HEK293 (cell line): ENCODE results near the gene VTN.

ENCODE experiments used
- CTCF ChIA-PET: fragments of 350-600 bp; formaldehyde crosslinking; extraction: SDS; loops from one replicate; lab custom pipeline; 2021; ENCODE audit warnings: antibody characterized with exemption; lab: Yijun Ruan, JAX
- POLR2A ChIA-PET: fragments of 300-600 bp; formaldehyde crosslinking; extraction: SDS; loops from one replicate; lab custom pipeline; 2020; ENCODE audit warnings: antibody characterized with exemption, inconsistent platforms; lab: Yijun Ruan, JAX
- H3K27ac ChIP-seq: fragments of 200-500 bp; sonication (Bioruptor generic); 2 replicates; pipeline ENCODE4 v1.5.1; 2014; ENCODE audit warnings: low read depth, low read length, control low read depth, inconsistent platforms; ENCODE audit errors: extremely low read depth
- H3K36me3 ChIP-seq, 2 experiments: fragments of 200-500 bp in 1 of 2; sonication (Bioruptor generic) in 1 of 2; 1 replicate in 1 of 2; 2 replicates in 1 of 2; pipeline ENCODE4 v1.5.1; 2014 to 2017; ENCODE audit warnings: inconsistent platforms in 2 of 2, low read length in 2 of 2; ENCODE audit not compliant: control insufficient read depth in 2 of 2, insufficient read depth in 1 of 2
- H3K4me1 ChIP-seq: fragments of 200-500 bp; sonication (Bioruptor generic); 2 replicates; pipeline ENCODE4 v1.5.1; 2014; ENCODE audit warnings: mild to moderate bottlenecking, low read length, inconsistent platforms; ENCODE audit not compliant: control insufficient read depth, insufficient read depth
- H3K4me3 ChIP-seq: 2 replicates; pipeline ENCODE4 v1.5.1; 2011; ENCODE audit warnings: low read depth, mild to moderate bottlenecking, control low read depth, low read length, moderate library complexity
- H3K9me3 ChIP-seq: fragments of 200-500 bp; sonication (Bioruptor generic); 2 replicates; pipeline ENCODE4 v1.5.1; 2014; ENCODE audit warnings: low read depth, low read length, inconsistent platforms; ENCODE audit not compliant: control insufficient read depth, insufficient read depth
- BCL11B ChIP-seq: fragments of 450-650 bp; formaldehyde crosslinking; IDR thresholded peaks from 2 replicates; pipeline ENCODE4 v1.5.1; 2016; ENCODE audit warnings: low read depth, missing biosample characterization, missing genetic modification characterization
- GLI4 ChIP-seq: fragments of 450-650 bp; formaldehyde crosslinking; IDR thresholded peaks from 2 replicates; pipeline ENCODE4 v1.5.1; 2016; ENCODE audit warnings: missing biosample characterization, missing genetic modification characterization
- HOXD13 ChIP-seq: sonication (generic); formaldehyde crosslinking; IDR thresholded peaks from 2 replicates; pipeline ENCODE4 v1.8.0; 2022; ENCODE audit warnings: missing genetic modification reagents, borderline replicate concordance
- KLF9 ChIP-seq: fragments of 450-650 bp; formaldehyde crosslinking; IDR thresholded peaks from 2 replicates; pipeline ENCODE4 v1.5.1; 2016; ENCODE audit warnings: missing biosample characterization, missing genetic modification characterization, low read depth
- PRDM1 ChIP-seq: fragments of 450-650 bp; formaldehyde crosslinking; IDR thresholded peaks from 2 replicates; pipeline ENCODE4; 2016; ENCODE audit warnings: missing biosample characterization, missing genetic modification characterization
- ZBTB17 ChIP-seq: fragments of 450-650 bp; formaldehyde crosslinking; IDR thresholded peaks from 2 replicates; pipeline ENCODE4 v1.5.1; 2016; ENCODE audit warnings: missing biosample characterization, missing genetic modification characterization
- ZBTB48 ChIP-seq: fragments of 450-650 bp; formaldehyde crosslinking; IDR thresholded peaks from 2 replicates; pipeline ENCODE4 v1.5.1; 2016; ENCODE audit warnings: missing biosample characterization, missing genetic modification characterization
- ZBTB7A ChIP-seq: fragments of 450-650 bp; formaldehyde crosslinking; IDR thresholded peaks from 2 replicates; pipeline ENCODE4 v1.5.1; 2016; ENCODE audit warnings: low read depth, missing biosample characterization, missing genetic modification characterization
- ZNF112 ChIP-seq: fragments of 450-650 bp; formaldehyde crosslinking; IDR thresholded peaks from 2 replicates; pipeline ENCODE4 v1.5.0; 2017; ENCODE audit warnings: missing biosample characterization, missing genetic modification characterization
- ZNF140 ChIP-seq: fragments of 450-650 bp; formaldehyde crosslinking; IDR thresholded peaks from 2 replicates; pipeline ENCODE4 v1.5.1; 2016; ENCODE audit warnings: missing biosample characterization, missing genetic modification characterization
- ZNF2 ChIP-seq: fragments of 450-650 bp; formaldehyde crosslinking; IDR thresholded peaks from 2 replicates; pipeline ENCODE4 v1.5.1; 2016; ENCODE audit warnings: missing biosample characterization, missing genetic modification characterization
- ZNF221 ChIP-seq: fragments of 450-650 bp; formaldehyde crosslinking; IDR thresholded peaks from 2 replicates; pipeline ENCODE4 v1.5.1; 2017; ENCODE audit warnings: missing biosample characterization, missing genetic modification characterization, borderline replicate concordance
- ZNF274 ChIP-seq, 2 experiments: fragments of 200-500 bp in 1 of 2; fragments of 450-650 bp in 1 of 2; sonication (Bioruptor generic) in 1 of 2; formaldehyde crosslinking in 1 of 2; IDR thresholded peaks; 2 replicates each; pipeline versions ENCODE4 v1.5.1 to v1.6.1; 2014 to 2016; ENCODE audit warnings: borderline replicate concordance in 1 of 2, inconsistent platforms in 1 of 2, low read length in 1 of 2, missing biosample characterization in 1 of 2, missing genetic modification characterization in 1 of 2
- ZNF366 ChIP-seq: fragments of 450-650 bp; formaldehyde crosslinking; conservative IDR thresholded peaks from 2 replicates; pipeline ENCODE4 v1.5.1; 2016; ENCODE audit warnings: missing biosample characterization, missing genetic modification characterization
- ZNF473 ChIP-seq: fragments of 450-650 bp; formaldehyde crosslinking; IDR thresholded peaks from 2 replicates; pipeline ENCODE4 v1.5.1; 2017; ENCODE audit warnings: missing biosample characterization, missing genetic modification characterization
- ZNF654 ChIP-seq: fragments of 450-650 bp; formaldehyde crosslinking; IDR thresholded peaks from 2 replicates; pipeline ENCODE4 v1.5.1; 2016; ENCODE audit warnings: low read depth, missing biosample characterization, missing genetic modification characterization
- ZNF660 ChIP-seq: fragments of 450-650 bp; IDR thresholded peaks from 2 replicates; pipeline ENCODE4 v1.5.1; 2018; ENCODE audit warnings: missing biosample characterization, mild to moderate bottlenecking, missing genetic modification characterization
- ZNF830 ChIP-seq: fragments of 450-650 bp; IDR thresholded peaks from 2 replicates; pipeline ENCODE4 v1.5.0; 2018; ENCODE audit warnings: missing biosample characterization, missing genetic modification characterization, low read depth, mild to moderate bottlenecking, moderate library complexity
- ZNF843 ChIP-seq: fragments of 450-650 bp; formaldehyde crosslinking; IDR thresholded peaks from 2 replicates; pipeline ENCODE4 v1.5.1; 2016; ENCODE audit warnings: missing biosample characterization, missing genetic modification characterization
- TF ChIP-seq, protein P1 (sequence below): fragments of 450-650 bp; formaldehyde crosslinking; IDR thresholded peaks from 2 replicates; pipeline ENCODE4 v1.5.1; 2017; ENCODE audit warnings: missing biosample characterization, missing genetic modification characterization
- TF ChIP-seq, protein P2 (sequence below): fragments of 450-650 bp; formaldehyde crosslinking; IDR thresholded peaks from 2 replicates; pipeline ENCODE4 v1.5.1; 2017; ENCODE audit warnings: missing biosample characterization, missing genetic modification characterization
- TF ChIP-seq, protein P3 (sequence below): fragments of 450-650 bp; formaldehyde crosslinking; IDR thresholded peaks from 2 replicates; pipeline ENCODE4 v1.5.1; 2016; ENCODE audit warnings: missing biosample characterization, missing genetic modification characterization
- TF ChIP-seq, protein P4 (sequence below): fragments of 450-650 bp; formaldehyde crosslinking; IDR thresholded peaks from 2 replicates; pipeline ENCODE4 v1.5.1; 2016; ENCODE audit warnings: missing biosample characterization, missing genetic modification characterization
- TF ChIP-seq, protein P5 (sequence below): fragments of 450-650 bp; formaldehyde crosslinking; IDR thresholded peaks from 2 replicates; pipeline ENCODE4 v1.5.1; 2016; ENCODE audit warnings: missing biosample characterization, missing genetic modification characterization
- TF ChIP-seq, protein P6 (sequence below): fragments of 450-650 bp; formaldehyde crosslinking; IDR thresholded peaks from 2 replicates; pipeline ENCODE4 v1.5.1; 2016; ENCODE audit warnings: missing biosample characterization, missing genetic modification characterization, low read depth
- TF ChIP-seq, protein P7 (sequence below): fragments of 450-650 bp; formaldehyde crosslinking; IDR thresholded peaks from 2 replicates; pipeline ENCODE4 v1.5.1; 2017; ENCODE audit warnings: missing biosample characterization, missing genetic modification characterization
- TF ChIP-seq, protein P8 (sequence below): fragments of 450-650 bp; formaldehyde crosslinking; IDR thresholded peaks from 2 replicates; pipeline ENCODE4 v1.5.1; 2016; ENCODE audit warnings: missing biosample characterization, missing genetic modification characterization

VTN gene

DNA sequence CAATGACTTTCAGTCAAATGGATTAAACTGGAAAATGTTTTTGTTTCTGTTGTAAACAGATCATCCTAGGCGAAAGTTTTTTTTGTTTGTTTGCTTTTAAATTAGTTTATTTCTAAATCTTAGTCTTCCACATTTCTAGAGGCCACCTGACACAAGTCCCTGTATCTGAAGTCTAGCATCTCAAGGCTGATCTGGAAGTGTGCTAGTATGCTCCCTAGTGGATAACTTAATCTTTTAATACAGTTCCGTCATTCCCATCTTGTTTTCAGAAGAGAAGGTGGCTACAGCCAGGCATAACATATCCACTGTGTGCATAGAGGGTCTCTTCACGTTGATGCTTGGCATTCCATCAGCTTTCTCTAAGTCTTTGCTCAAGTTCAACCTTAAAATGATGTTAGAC, 42.4 kb downstream of the VTN start:
- Histone ChIP-seq H3K4me1 (0 out of 2 replicates have a peak, but pooled peaks cover 2% of the 10 kb centered on the region), H3K36me3 (peaks cover 38 to 67% of the 10 kb centered on the region in 2 experiments)
- CTCF ChIA-PET = no interaction called here

DNA sequence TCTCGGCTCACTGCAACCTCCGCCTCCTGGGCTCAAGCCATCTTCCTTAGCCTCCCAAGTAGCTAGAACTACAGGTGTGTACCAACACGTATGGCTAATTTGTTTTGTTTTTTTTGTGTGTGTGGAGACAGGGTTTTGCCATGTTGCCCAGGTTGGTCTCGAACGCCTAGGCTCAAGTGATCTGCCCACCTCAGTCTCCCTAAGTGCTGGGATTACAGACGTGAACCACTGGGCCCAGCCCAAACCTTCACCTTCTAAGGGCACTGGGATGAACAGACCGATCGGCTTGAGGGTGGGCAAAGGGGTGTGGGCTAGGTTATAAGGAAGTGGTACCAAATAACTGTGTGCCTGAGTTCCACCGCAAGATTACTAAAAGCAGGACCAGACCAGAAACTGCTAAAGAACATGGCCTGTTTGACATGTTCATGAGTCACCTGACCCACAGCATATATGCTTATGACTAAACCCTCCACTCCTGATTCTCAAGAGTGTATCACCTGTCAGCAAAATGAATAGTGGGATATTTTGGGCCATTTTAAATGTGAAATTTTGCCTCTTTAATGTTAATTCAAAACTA, 43.0 kb downstream of the VTN start:
- Histone ChIP-seq H3K36me3 (peaks cover 41 to 65% of the 10 kb centered on the region in 2 experiments), H3K9me3 (no peaks in the 10 kb centered on the region), H3K4me3 (no peak overlapping the region), H3K4me1 (peaks cover 5% of the 10 kb centered on the region; the same call in 1 of the 2 replicates), H3K27ac (no peak overlapping the region)
- ChIA-PET POLR2A (no interaction called here), CTCF (interaction anchor here (0.6 to 1.7 kb wide), 7 partner anchors 53 to 907 kb away, joined by 3 to 5 read pairs (median 3); no protein-coding TSS in a partner anchor)
- TF ChIP-seq BCL11B (tag by site-specific recombination) (no peak), ZBTB17 (tag by site-specific recombination) (no peak), ZNF660 (tag by site-specific recombination) (no peak), ZNF830 (tag by site-specific recombination) (no peak)
- TF ChIP-seq, protein P1, sequence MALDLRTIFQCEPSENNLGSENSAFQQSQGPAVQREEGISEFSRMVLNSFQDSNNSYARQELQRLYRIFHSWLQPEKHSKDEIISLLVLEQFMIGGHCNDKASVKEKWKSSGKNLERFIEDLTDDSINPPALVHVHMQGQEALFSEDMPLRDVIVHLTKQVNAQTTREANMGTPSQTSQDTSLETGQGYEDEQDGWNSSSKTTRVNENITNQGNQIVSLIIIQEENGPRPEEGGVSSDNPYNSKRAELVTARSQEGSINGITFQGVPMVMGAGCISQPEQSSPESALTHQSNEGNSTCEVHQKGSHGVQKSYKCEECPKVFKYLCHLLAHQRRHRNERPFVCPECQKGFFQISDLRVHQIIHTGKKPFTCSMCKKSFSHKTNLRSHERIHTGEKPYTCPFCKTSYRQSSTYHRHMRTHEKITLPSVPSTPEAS (tag by site-specific recombination) = no peak
- TF ChIP-seq, protein P2, sequence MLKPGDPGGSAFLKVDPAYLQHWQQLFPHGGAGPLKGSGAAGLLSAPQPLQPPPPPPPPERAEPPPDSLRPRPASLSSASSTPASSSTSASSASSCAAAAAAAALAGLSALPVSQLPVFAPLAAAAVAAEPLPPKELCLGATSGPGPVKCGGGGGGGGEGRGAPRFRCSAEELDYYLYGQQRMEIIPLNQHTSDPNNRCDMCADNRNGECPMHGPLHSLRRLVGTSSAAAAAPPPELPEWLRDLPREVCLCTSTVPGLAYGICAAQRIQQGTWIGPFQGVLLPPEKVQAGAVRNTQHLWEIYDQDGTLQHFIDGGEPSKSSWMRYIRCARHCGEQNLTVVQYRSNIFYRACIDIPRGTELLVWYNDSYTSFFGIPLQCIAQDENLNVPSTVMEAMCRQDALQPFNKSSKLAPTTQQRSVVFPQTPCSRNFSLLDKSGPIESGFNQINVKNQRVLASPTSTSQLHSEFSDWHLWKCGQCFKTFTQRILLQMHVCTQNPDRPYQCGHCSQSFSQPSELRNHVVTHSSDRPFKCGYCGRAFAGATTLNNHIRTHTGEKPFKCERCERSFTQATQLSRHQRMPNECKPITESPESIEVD = no peak
- TF ChIP-seq, protein P3, sequence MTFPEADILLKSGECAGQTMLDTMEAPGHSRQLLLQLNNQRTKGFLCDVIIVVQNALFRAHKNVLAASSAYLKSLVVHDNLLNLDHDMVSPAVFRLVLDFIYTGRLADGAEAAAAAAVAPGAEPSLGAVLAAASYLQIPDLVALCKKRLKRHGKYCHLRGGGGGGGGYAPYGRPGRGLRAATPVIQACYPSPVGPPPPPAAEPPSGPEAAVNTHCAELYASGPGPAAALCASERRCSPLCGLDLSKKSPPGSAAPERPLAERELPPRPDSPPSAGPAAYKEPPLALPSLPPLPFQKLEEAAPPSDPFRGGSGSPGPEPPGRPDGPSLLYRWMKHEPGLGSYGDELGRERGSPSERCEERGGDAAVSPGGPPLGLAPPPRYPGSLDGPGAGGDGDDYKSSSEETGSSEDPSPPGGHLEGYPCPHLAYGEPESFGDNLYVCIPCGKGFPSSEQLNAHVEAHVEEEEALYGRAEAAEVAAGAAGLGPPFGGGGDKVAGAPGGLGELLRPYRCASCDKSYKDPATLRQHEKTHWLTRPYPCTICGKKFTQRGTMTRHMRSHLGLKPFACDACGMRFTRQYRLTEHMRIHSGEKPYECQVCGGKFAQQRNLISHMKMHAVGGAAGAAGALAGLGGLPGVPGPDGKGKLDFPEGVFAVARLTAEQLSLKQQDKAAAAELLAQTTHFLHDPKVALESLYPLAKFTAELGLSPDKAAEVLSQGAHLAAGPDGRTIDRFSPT (tag by site-specific recombination) = no peak
- TF ChIP-seq, protein P4, sequence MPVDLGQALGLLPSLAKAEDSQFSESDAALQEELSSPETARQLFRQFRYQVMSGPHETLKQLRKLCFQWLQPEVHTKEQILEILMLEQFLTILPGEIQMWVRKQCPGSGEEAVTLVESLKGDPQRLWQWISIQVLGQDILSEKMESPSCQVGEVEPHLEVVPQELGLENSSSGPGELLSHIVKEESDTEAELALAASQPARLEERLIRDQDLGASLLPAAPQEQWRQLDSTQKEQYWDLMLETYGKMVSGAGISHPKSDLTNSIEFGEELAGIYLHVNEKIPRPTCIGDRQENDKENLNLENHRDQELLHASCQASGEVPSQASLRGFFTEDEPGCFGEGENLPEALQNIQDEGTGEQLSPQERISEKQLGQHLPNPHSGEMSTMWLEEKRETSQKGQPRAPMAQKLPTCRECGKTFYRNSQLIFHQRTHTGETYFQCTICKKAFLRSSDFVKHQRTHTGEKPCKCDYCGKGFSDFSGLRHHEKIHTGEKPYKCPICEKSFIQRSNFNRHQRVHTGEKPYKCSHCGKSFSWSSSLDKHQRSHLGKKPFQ (tag by site-specific recombination) = no peak

More for the DNA sequence above, 42.4 kb downstream of the VTN start:
- Histone ChIP-seq H3K9me3 (no peaks in the 10 kb centered on the region), H3K4me3 (no peak overlapping the region), H3K27ac (no peak overlapping the region)
- TF ChIP-seq ZBTB48 (tag by site-specific recombination) (no peak), PRDM1 (no peak), ZNF221 (tag by site-specific recombination) (no peak), ZNF654 (tag by site-specific recombination) (no peak), ZNF843 (no peak), ZBTB7A (tag by site-specific recombination) (no peak), GLI4 (no peak), ZNF473 (tag by site-specific recombination) (no peak), ZNF366 (no peak), ZNF274 (IDR thresholded peaks at IDR 0.05; ENCODE audit: low read length) (no peak), ZNF274 (tag by site-specific recombination; IDR thresholded peaks at IDR 0.05; ENCODE audit: borderline replicate concordance) (no peak), HOXD13 (CRISPR knock-in tag) (no peak), ZNF140 (no peak), KLF9 (tag by site-specific recombination) (no peak), ZNF2 (no peak), ZNF112 (tag by site-specific recombination) (no peak)
- TF ChIP-seq, protein P5, sequence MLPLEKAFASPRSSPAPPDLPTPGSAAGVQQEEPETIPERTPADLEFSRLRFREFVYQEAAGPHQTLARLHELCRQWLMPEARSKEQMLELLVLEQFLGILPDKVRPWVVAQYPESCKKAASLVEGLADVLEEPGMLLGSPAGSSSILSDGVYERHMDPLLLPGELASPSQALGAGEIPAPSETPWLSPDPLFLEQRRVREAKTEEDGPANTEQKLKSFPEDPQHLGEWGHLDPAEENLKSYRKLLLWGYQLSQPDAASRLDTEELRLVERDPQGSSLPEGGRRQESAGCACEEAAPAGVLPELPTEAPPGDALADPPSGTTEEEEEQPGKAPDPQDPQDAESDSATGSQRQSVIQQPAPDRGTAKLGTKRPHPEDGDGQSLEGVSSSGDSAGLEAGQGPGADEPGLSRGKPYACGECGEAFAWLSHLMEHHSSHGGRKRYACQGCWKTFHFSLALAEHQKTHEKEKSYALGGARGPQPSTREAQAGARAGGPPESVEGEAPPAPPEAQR (tag by site-specific recombination) = no peak
- TF ChIP-seq, protein P6, sequence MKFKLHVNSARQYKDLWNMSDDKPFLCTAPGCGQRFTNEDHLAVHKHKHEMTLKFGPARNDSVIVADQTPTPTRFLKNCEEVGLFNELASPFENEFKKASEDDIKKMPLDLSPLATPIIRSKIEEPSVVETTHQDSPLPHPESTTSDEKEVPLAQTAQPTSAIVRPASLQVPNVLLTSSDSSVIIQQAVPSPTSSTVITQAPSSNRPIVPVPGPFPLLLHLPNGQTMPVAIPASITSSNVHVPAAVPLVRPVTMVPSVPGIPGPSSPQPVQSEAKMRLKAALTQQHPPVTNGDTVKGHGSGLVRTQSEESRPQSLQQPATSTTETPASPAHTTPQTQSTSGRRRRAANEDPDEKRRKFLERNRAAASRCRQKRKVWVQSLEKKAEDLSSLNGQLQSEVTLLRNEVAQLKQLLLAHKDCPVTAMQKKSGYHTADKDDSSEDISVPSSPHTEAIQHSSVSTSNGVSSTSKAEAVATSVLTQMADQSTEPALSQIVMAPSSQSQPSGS (tag by site-specific recombination) = no peak
- TF ChIP-seq, protein P7, sequence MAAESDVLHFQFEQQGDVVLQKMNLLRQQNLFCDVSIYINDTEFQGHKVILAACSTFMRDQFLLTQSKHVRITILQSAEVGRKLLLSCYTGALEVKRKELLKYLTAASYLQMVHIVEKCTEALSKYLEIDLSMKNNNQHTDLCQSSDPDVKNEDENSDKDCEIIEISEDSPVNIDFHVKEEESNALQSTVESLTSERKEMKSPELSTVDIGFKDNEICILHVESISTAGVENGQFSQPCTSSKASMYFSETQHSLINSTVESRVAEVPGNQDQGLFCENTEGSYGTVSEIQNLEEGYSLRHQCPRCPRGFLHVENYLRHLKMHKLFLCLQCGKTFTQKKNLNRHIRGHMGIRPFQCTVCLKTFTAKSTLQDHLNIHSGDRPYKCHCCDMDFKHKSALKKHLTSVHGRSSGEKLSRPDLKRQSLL (tag by site-specific recombination) = no peak
- TF ChIP-seq, protein P8, sequence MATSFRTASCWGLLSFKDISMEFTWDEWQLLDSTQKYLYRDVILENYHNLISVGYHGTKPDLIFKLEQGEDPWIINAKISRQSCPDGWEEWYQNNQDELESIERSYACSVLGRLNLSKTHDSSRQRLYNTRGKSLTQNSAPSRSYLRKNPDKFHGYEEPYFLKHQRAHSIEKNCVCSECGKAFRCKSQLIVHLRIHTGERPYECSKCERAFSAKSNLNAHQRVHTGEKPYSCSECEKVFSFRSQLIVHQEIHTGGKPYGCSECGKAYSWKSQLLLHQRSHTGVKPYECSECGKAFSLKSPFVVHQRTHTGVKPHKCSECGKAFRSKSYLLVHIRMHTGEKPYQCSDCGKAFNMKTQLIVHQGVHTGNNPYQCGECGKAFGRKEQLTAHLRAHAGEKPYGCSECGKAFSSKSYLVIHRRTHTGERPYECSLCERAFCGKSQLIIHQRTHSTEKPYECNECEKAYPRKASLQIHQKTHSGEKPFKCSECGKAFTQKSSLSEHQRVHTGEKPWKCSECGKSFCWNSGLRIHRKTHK (tag by site-specific recombination) = no peak
- POLR2A ChIA-PET = no interaction called here
